Measurements from ENCODE around the gene HOXC10. TPM values are rescaled to one million over a fixed set of nuclear protein-coding genes. Genes with fewer than 3 reads are reported as not detected.

HOXC10 gene
- polyA plus RNA-seq, 3 donors: not detected

- H3K4me1 ChIP-seq (ENCODE audit: control insufficient read depth in 1 of 2, insufficient read depth in 2 of 2, low read length in 2 of 2): no peaks in the 10 kb centered on the region
- H3K36me3 ChIP-seq (replicated peaks in 1 of 2; ENCODE audit: control insufficient read depth in 1 of 2, insufficient read depth in 2 of 2, low read length in 2 of 2): no peaks in the 10 kb centered on the region
- no peaks in the 10 kb centered on the region for H3K79me2 ChIP-seq (ENCODE audit: insufficient read depth, low read length)
- no peak for DNase-seq
- no peak for TF ChIP-seq CTCF (IDR thresholded peaks at IDR 0.05)
- Mint-ChIP-seq H3K9me3 (peaks cover 3 to 65% (median 36%) of the 10 kb centered on the region in 7 donors), H3K36me3 (peaks cover 4 to 19% of the 10 kb centered on the region in 2 donors), H3K4me1 (peaks cover 30% of the 10 kb centered on the region), H3K27ac (peak overlapping the region in 2 of 7 donors; percentile 28 to 70), H3K27me3 (ENCODE audit: low read depth in 3 of 3) (peaks cover 98 to 99% (median 99%) of the 10 kb centered on the region in 3 donors), H3K4me3 (peak overlapping the region in 1 of 2 donors; percentile 85)
- H4K20me1 ChIP-seq (ENCODE audit: insufficient read depth, low read length): no peaks in the 10 kb centered on the region
- H3K4me2 ChIP-seq (replicated peaks; ENCODE audit: extremely low read depth, low read length, poor library complexity, severe bottlenecking): no peak overlapping the region
- no peak overlapping the region for H3K27ac ChIP-seq (ENCODE audit: low read depth in 1 of 2, low read length in 2 of 2)
- H3K27me3 ChIP-seq (ENCODE audit: control insufficient read depth in 2 of 2, insufficient read depth in 2 of 2, low read length in 2 of 2): peaks cover 99 to 100% of the 10 kb centered on the region in 2 donors
- no peak overlapping the region for H3K9ac ChIP-seq (ENCODE audit: insufficient read depth, low read length, poor library complexity, severe bottlenecking)
- peaks cover 7 to 84% of the 10 kb centered on the region in 2 donors for H3K9me3 ChIP-seq (replicated peaks in 1 of 2; ENCODE audit: control insufficient read depth in 1 of 2, insufficient read depth in 1 of 2, low read length in 2 of 2)
- intact Hi-C loops (cut with micrococcal nuclease): no loop called here
- no peak overlapping the region for H3K4me3 ChIP-seq (replicated peaks in 1 of 3; ENCODE audit: low read depth in 2 of 3, low read length in 3 of 3)
- 4% methylated on average over 27 of the region's 36 CpGs for WGBS (ENCODE audit: insufficient coverage)
- no peak overlapping the region for H2AFZ ChIP-seq (ENCODE audit: insufficient read depth, low read depth, low read length, poor library complexity, severe bottlenecking)
Observed at GRCh38 chr12:53966385-53967133, 18.4 kb upstream of the HOXC10 start.

GRCh38 chr12:53967421-53967925 lies 17.5 kb upstream of the HOXC10 start:
- intact Hi-C loops (cut with micrococcal nuclease): no loop called here
- no peak for DNase-seq
- Histone ChIP-seq H3K9me3 (replicated peaks in 1 of 2; ENCODE audit: control insufficient read depth in 1 of 2, insufficient read depth in 1 of 2, low read length in 2 of 2) (peaks cover 7 to 86% of the 10 kb centered on the region in 2 donors), H3K9ac (ENCODE audit: insufficient read depth, low read length, poor library complexity, severe bottlenecking) (no peak overlapping the region), H3K79me2 (ENCODE audit: insufficient read depth, low read length) (no peaks in the 10 kb centered on the region), H3K27me3 (ENCODE audit: control insufficient read depth in 2 of 2, insufficient read depth in 2 of 2, low read length in 2 of 2) (peaks cover 100% of the 10 kb centered on the region in 2 donors), H2AFZ (ENCODE audit: insufficient read depth, low read depth, low read length, poor library complexity, severe bottlenecking) (no peak overlapping the region), H3K36me3 (replicated peaks in 1 of 2; ENCODE audit: control insufficient read depth in 1 of 2, insufficient read depth in 2 of 2, low read length in 2 of 2) (no peaks in the 10 kb centered on the region), H4K20me1 (ENCODE audit: insufficient read depth, low read length) (no peaks in the 10 kb centered on the region), H3K4me1 (ENCODE audit: control insufficient read depth in 1 of 2, insufficient read depth in 2 of 2, low read length in 2 of 2) (no peaks in the 10 kb centered on the region), H3K27ac (ENCODE audit: low read depth in 1 of 2, low read length in 2 of 2) (no peak overlapping the region), H3K4me2 (replicated peaks; ENCODE audit: extremely low read depth, low read length, poor library complexity, severe bottlenecking) (no peak overlapping the region), H3K4me3 (replicated peaks in 1 of 3; ENCODE audit: low read depth in 2 of 3, low read length in 3 of 3) (no peak overlapping the region)
- no peak for TF ChIP-seq CTCF (IDR thresholded peaks at IDR 0.05)
- H3K27me3 Mint-ChIP-seq (ENCODE audit: low read depth in 3 of 3): peaks cover 99 to 100% (median 100%) of the 10 kb centered on the region in 3 donors
- no peak overlapping the region for H3K27ac Mint-ChIP-seq
- H3K4me1 Mint-ChIP-seq: peaks cover 30% of the 10 kb centered on the region
- H3K36me3 Mint-ChIP-seq: peaks cover 4 to 24% of the 10 kb centered on the region in 2 donors
- peaks cover 3 to 72% (median 39%) of the 10 kb centered on the region in 7 donors for H3K9me3 Mint-ChIP-seq
- 0% methylated on average over 1 of the region's 5 CpGs for WGBS (ENCODE audit: insufficient coverage)
- H3K4me3 Mint-ChIP-seq: peak overlapping the region; percentile 11 to 85

All from CD14-positive monocyte (primary cell).